HepG2 (cell line): ENCODE data around the gene CPPED1. TPM values are rescaled to one million over a fixed set of nuclear protein-coding genes. Genes with fewer than 3 reads are reported as not detected.
A peak's percentile ranks its signal among the peaks of the same experiment; 100 is the strongest.

Experiments
- ATF5 ChIP-seq: sonication (generic); formaldehyde crosslinking; IDR thresholded peaks from 2 replicates; pipeline ENCODE4 v1.4.0; 2020; ENCODE audit warnings: mild to moderate bottlenecking, low read depth, missing genetic modification reagents
- CHD4 ChIP-seq: fragments of 200-600 bp; sonication (generic); IDR thresholded peaks from 2 replicates; pipeline ENCODE4 v1.7.0; 2017; ENCODE audit warnings: mild to moderate bottlenecking, low read length, borderline replicate concordance
- FOXP4 ChIP-seq: sonication (generic); formaldehyde crosslinking; IDR thresholded peaks from 2 replicates; pipeline ENCODE4 v1.4.0; 2020; ENCODE audit warnings: missing genetic modification reagents
- GABPB1 ChIP-seq: IDR thresholded peaks from 2 replicates; pipeline ENCODE4 v1.6.1; 2016; ENCODE audit warnings: mild to moderate bottlenecking, missing genetic modification reagents, moderate library complexity, missing compliant biosample characterization
- HBP1 ChIP-seq: IDR thresholded peaks from 2 replicates; pipeline ENCODE4 v1.6.1; 2016; ENCODE audit warnings: low read depth, control low read depth
- MEF2D ChIP-seq: sonication (generic); formaldehyde crosslinking; IDR thresholded peaks from 2 replicates; pipeline ENCODE4 v1.5.1; 2020; ENCODE audit warnings: mild to moderate bottlenecking, missing genetic modification reagents
- MLX ChIP-seq: IDR thresholded peaks from 2 replicates; pipeline ENCODE4 v1.6.1; 2016
- RAD51 ChIP-seq: fragments of 450-650 bp; IDR thresholded peaks from 2 replicates; pipeline ENCODE4 v1.6.1; 2016; ENCODE audit warnings: borderline replicate concordance
- TCF7 ChIP-seq: sonication (generic); IDR thresholded peaks from 2 replicates; pipeline ENCODE4 v1.6.1; 2016; ENCODE audit warnings: antibody characterized with exemption, low read depth
- TFAP4 ChIP-seq: sonication (generic); IDR thresholded peaks from 2 replicates; pipeline ENCODE4 v1.6.1; 2016; ENCODE audit warnings: low read depth, borderline replicate concordance
- TMF1 ChIP-seq: sonication (generic); formaldehyde crosslinking; IDR thresholded peaks from 2 replicates; pipeline ENCODE4 v1.8.1; 2022; ENCODE audit warnings: low read depth, missing genetic modification reagents
- ZHX2 ChIP-seq, 2 experiments: sonication (generic) in 1 of 2; formaldehyde crosslinking in 1 of 2; IDR thresholded peaks; 2 replicates each; pipeline versions ENCODE4 v1.6.1 to v1.9.0; 2014 to 2022; ENCODE audit warnings: antibody characterized with exemption in 1 of 2, borderline replicate concordance in 1 of 2, inconsistent platforms in 1 of 2, low read depth in 1 of 2, missing genetic modification reagents in 1 of 2
- ZNF230 ChIP-seq: sonication (generic); formaldehyde crosslinking; IDR thresholded peaks from 2 replicates; pipeline ENCODE4 v1.4.0; 2020; ENCODE audit warnings: mild to moderate bottlenecking, missing genetic modification reagents
- ZNF24 ChIP-seq: fragments of 450-650 bp; IDR thresholded peaks from 2 replicates; pipeline ENCODE4 v1.6.1; 2017; ENCODE audit warnings: antibody characterized with exemption, mild to moderate bottlenecking
- ZNF331 ChIP-seq: sonication (generic); formaldehyde crosslinking; IDR thresholded peaks from 2 replicates; pipeline ENCODE4 v1.4.0; 2020; ENCODE audit warnings: missing genetic modification reagents
- ZNF703 ChIP-seq: sonication (generic); formaldehyde crosslinking; IDR thresholded peaks from 2 replicates; pipeline ENCODE4 v1.5.1; 2020; ENCODE audit warnings: missing genetic modification reagents, mild to moderate bottlenecking, moderate library complexity, borderline replicate concordance
- ZNF775 ChIP-seq: sonication (generic); formaldehyde crosslinking; IDR thresholded peaks from 2 replicates; pipeline ENCODE4 v1.4.0; 2020; ENCODE audit warnings: missing genetic modification reagents, mild to moderate bottlenecking, moderate library complexity, borderline replicate concordance
- ZNF776 ChIP-seq: sonication (generic); formaldehyde crosslinking; IDR thresholded peaks from 2 replicates; pipeline ENCODE4 v1.4.0; 2020; ENCODE audit warnings: mild to moderate bottlenecking, missing genetic modification reagents
- polyA plus RNA-seq, 8 experiments: library from polyadenylated mRNA; depleted of rRNA in 3 of 8; stranded (reverse) in 7 of 8; unstranded in 1 of 8; fragments of >200 nt; fragmentation: Illumina TruSeq in 4 of 8; extraction: Trizol in 4 of 8; gene quantifications; 2 replicates each; pipeline versions ENCODE4 v1.2.1 to v1.2.3, GENCODE V29; 2011 to 2016; ENCODE audit warnings: low read depth in 4 of 8, missing spikeins in 1 of 8, mixed read lengths in 1 of 8; ENCODE audit not compliant: insufficient read depth in 1 of 8
- total RNA-seq, 5 experiments: library from RNA; depleted of rRNA; stranded (reverse); fragments of >200 nt; fragmentation: Illumina TruSeq; extraction: Trizol; gene quantifications; 2 replicates each; pipeline ENCODE4 v1.2.3, GENCODE V29; 2016; ENCODE audit warnings: low read depth in 1 of 5

The CPPED1 gene
- total and polyA plus RNA-seq, 2 of the 13 experiments (the other 11 are each of a cell fraction or from before 2014, with no cell fraction given), result 66.6 to 71.3 TPM

GRCh38 chr16:12801511-12802042 is 2.1 kb downstream of the CPPED1 start (continued):
- TF ChIP-seq ATF5 (CRISPR knock-in tag) (no peak), CHD4 (no peak), RAD51 (no peak), TFAP4 (peak; percentile 87; the same call in 1 of the 2 replicates), ZNF775 (CRISPR knock-in tag) (peak; percentile 72; the same call in 1 of the 2 replicates), ZNF331 (CRISPR knock-in tag) (0 out of 2 replicates have a peak, but pooled peaks have one; percentile 27), TMF1 (no peak), MEF2D (CRISPR knock-in tag) (no peak), ZNF24 (no peak), TCF7 (0 out of 2 replicates have a peak, but pooled peaks have one; percentile 7), ZNF703 (CRISPR knock-in tag) (no peak), GABPB1 (CRISPR knock-in tag) (no peak), ZNF230 (CRISPR knock-in tag) (no peak), FOXP4 (CRISPR knock-in tag) (peak; percentile 47; the same call in 1 of the 2 replicates), ZNF776 (CRISPR knock-in tag) (no peak), HBP1 (CRISPR knock-in tag) (0 out of 2 replicates have a peak, but pooled peaks have one; percentile 53), ZHX2 (IDR thresholded peaks at IDR 0.05; ENCODE audit: low read depth) (no peak), ZHX2 (CRISPR knock-in tag; IDR thresholded peaks at IDR 0.05; ENCODE audit: borderline replicate concordance) (no peak), MLX (no peak)
